GM12873 (cell line): ENCODE data around the gene BATF3.

ENCODE experiments used
- TF ChIP-seq, protein P1 (sequence below): IDR thresholded peaks from 2 replicates; pipeline ENCODE4 v1.5.1; 2012; ENCODE audit warnings: low read depth, mild to moderate bottlenecking, moderate library complexity, low read length, control low read depth; ENCODE audit not compliant: insufficient read depth; ENCODE audit errors: missing control alignments

The BATF3 gene

GRCh38 chr1:212699625-212700222 is at the start of gene BATF3:
TSS of gene BATF3 (minus strand) at chr1:212699840. CDS start at chr1:212699762, 78 bp downstream.
- TF ChIP-seq, protein P1, sequence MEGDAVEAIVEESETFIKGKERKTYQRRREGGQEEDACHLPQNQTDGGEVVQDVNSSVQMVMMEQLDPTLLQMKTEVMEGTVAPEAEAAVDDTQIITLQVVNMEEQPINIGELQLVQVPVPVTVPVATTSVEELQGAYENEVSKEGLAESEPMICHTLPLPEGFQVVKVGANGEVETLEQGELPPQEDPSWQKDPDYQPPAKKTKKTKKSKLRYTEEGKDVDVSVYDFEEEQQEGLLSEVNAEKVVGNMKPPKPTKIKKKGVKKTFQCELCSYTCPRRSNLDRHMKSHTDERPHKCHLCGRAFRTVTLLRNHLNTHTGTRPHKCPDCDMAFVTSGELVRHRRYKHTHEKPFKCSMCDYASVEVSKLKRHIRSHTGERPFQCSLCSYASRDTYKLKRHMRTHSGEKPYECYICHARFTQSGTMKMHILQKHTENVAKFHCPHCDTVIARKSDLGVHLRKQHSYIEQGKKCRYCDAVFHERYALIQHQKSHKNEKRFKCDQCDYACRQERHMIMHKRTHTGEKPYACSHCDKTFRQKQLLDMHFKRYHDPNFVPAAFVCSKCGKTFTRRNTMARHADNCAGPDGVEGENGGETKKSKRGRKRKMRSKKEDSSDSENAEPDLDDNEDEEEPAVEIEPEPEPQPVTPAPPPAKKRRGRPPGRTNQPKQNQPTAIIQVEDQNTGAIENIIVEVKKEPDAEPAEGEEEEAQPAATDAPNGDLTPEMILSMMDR = no peak

DNA sequence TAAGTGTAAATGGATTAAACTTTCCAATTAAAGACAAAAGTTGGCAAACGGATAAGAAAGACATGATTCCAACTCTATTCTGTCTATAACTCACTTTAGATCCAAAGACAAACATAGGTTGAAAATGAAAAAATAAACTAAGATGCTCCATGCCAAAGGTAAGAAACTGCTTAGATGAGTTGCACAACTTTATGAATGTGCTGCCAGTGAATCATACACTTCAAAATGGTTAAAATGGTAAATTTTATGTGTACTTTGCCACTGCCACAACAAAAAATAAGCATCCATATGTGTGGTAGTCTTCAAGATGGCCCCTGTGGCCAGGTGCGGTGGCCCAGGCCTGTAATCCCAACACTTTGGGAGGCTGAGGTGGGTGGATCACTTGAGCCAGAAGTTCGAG is 46.9 kb upstream of the BATF3 start:
- TF ChIP-seq, protein P1 = no peak

- TF ChIP-seq, protein P1 = no peak
Observed at GRCh38 chr1:212745303-212745702, 45.7 kb upstream of the BATF3 start.

GRCh38 chr1:212743901-212744475 is 44.3 kb upstream of the BATF3 start:
- TF ChIP-seq, protein P1 = no peak

DNA sequence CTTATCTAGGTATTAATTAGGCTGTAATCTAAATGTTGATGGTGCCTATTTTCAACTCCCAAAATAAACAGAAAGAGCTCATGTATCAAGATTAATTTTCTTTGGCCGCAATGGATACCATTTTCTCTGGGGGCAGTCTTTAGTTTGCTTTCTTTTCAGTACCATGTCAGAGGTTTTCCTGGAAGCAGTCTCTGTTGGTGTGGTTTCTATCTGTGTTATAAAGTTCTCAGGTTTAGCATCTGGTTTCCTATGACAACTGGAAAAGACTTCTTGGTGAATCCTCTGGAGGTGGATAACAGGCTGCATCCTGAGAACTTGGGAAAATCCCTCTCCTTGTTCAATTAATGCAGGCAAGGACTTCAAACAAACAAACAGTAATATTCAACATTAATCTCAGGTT is 38.7 kb upstream of the BATF3 start:
- TF ChIP-seq, protein P1 = no peak

DNA sequence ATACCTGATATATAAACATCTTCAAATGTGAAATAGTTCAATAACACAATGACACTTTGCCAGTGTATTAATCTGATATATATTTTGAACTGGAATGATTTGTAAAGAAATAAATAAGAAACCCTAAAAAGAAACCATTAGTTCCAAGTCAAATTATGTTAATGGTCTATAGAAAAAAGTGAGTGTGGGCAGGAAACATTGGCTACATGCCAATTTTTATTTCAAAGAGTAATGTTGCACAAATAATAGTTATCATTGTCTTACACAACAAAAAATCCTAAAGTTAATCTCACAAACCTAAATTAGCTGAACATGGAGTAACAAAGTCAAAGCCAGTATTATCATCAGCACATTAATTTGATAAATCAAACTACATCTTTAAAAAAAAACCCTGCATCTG is 37.9 kb upstream of the BATF3 start:
- TF ChIP-seq, protein P1 = no peak

GRCh38 chr1:212733109-212733508 is 33.5 kb upstream of the BATF3 start:
- TF ChIP-seq, protein P1 = no peak

- TF ChIP-seq, protein P1 = no peak
Observed at GRCh38 chr1:212731630-212732029, 32.0 kb upstream of the BATF3 start.
